GF-D8 (cell line): ENCODE data around the gene EGLN2.
"Not testable (repeated sequence)": the region's sequence is repeated elsewhere in the genome, so short reads cannot be mapped to it uniquely, and the experiment has no call there.

Experiments used
- DNase-seq: peaks from one replicate; lab custom pipeline; 2025; lab: John Stamatoyannopoulos, UW

EGLN2 gene

DNA sequence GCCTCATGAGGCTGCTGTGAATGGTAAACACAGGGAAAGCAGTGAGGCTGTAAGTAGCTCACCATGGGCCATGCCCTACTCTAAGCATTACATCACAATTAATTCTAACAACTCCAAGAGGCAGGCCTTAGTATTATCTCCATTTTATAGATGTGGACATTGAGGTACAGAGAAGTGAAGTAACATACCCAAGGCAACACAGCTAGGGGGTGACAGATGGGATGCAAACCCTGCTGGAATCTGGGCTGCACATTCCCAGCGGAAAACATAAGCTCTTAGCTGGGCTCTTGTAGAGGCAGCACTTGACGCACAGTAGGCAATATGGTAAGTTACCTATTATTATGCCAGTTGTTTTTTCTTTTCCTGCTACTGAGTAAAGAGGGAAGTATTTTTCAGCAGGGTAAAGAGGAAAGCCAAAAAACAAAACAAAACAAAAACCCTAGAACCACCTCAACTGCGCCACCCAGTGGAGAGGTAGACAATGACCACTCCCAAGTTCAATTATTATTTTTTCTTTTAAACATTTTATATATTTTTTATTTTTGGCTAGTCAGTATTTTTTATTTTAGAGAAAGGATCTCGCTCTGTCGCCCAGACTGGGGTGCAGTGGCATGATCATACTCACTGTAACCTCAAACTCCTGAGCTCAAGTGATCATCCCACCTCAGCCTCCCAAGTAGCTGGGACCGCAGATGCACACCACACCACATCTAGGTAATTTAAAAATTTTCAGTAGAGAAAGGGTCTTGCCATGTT, 20.7 kb downstream of the EGLN2 start:
- peak; percentile 26 for DNase-seq

DNA sequence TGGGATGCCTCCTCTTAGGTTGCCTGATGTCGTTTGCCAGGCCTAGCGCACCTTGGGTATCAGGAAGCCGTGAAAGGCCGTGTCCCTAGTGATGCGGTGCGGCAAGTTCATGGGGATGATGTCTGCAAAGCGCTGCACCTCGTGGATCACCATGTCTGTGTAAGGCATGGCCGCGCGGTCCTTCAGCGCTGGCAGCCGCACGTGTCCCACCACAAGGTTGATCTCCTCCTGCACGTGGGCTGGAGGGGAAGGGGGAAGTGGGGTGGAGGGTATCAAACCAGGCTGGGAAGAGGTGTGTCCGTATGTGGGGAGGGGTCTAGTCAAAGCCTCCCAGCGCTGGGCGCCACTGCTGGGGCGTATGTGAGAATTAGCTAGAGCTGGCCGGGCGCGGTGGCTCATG, 23.2 kb downstream of the EGLN2 start:
- DNase-seq = no peak

DNA sequence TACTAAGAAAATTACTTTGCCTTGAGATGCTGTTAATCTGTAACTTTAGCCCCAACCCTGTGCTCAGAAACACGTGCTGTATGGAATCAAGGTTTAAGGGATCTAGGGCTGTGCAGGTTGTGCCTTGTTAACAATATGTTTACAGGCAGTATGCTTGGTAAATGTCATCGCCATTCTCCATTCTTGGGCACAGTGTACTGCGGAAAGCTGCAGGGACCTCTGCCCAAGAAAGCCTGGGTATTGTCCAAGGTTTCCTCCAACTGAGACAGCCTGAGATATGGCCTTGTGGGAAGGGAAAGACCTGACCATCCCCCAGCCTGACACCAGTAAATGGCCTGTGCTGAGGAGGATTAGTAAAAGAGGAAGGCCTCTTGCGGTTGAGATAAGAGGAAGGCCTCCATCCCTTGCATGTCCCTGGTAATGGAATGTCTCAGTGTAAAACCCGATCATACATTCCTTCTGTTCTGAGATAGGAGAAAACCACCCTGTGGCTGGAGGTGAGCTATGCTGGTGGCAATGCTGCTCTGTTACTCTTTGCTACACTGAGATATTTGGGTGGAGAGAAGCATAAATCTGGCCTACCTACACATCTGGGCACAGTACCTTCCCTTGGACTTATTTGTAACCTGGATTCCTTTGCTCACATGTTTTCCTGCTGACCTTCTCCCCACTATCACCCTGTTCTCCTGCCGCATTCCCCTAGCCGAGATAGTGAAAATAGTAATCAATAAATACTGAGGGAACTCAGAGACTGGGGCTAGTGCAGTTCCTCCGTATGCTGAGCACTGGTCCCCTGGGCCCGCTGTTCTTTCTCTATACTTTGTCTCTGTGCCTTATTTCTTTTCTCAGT, 23.9 kb downstream of the EGLN2 start:
- DNase-seq = peak; percentile 91

GRCh38 chr19:40824916-40825315, 25.9 kb downstream of the EGLN2 start:
- not testable (repeated sequence) for DNase-seq

GRCh38 chr19:40825460-40826095, 26.6 kb downstream of the EGLN2 start:
- DNase-seq = not testable (repeated sequence)

- not testable (repeated sequence) for DNase-seq
Measured at GRCh38 chr19:40826312-40826698, 27.3 kb downstream of the EGLN2 start.

DNA sequence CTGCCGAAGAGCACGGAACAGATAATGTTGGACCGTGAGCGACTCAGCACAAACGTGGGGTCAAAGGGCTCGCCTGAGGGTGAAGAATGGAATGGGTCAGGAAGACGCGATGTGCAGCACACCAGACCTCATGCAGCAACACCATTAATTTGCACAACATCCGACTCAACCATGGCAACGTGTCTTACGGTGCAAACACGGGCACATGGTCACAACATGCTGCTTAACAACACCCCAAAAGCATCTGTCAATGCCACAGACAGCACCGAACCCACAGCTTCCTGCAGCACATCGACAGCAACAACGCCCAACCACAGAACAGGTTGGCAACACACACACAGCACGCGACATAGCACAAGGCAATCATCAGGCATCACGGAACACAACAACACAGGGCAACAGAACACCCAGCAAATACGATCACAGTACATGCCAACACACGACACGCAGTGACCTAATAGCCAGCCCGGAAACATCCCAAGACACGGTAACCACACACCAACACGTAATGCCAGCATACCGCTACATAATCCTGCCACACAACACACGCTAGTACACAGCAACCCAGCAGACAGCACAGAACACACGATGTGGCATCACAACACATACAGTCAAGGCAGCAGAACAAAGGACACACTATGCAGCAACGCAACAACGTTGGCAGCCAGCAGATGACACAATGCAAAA, 27.9 kb downstream of the EGLN2 start:
- DNase-seq = not testable (repeated sequence)

DNA sequence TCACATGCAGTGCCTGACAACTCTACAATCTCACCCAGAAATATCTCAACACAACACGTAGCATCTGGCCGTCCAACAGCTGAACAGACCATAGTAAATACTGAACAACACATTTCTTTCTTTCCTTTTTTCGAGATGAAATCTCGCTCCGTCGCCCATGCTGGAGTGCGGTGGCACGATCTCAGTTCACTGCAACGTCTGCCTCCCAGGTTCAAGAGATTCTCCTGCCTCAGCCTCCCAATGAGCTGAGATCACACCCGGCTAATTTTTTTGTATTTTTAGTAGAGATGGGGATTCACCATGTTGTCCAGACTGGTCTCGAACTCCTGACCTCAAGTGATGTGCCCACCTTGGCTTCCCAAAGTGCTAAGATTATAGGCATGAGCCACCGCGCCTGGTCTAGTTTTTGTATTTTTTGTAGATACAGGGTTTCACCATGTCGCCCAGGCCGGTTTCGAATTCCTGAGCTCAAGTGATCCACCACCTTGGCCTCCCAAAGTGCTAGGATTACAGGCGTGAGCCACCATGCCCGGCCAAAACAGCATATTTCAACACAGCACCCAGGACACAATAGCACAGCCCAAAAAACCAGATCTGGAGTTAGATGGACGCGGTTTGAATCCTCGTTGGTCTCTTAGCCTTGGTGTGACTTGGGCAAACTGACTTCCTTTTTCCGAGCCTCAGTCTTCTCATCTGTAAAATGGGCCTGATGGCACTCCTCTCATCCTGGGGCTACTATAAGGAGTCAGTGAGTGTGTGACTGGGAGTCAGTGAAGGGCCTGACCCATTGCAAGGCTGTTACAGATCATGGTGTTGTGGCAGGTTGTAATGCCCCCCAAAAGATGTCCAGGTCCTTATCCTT, 28.6 kb downstream of the EGLN2 start:
- no peak for DNase-seq

GRCh38 chr19:40829205-40829604, 30.2 kb downstream of the EGLN2 start:
- no peak for DNase-seq

- not testable (repeated sequence) for DNase-seq
Measured at GRCh38 chr19:40830741-40831140, 31.8 kb downstream of the EGLN2 start.

- DNase-seq = peak; percentile 98
Measured at GRCh38 chr19:40831502-40832430, 32.8 kb downstream of the EGLN2 start.

DNA sequence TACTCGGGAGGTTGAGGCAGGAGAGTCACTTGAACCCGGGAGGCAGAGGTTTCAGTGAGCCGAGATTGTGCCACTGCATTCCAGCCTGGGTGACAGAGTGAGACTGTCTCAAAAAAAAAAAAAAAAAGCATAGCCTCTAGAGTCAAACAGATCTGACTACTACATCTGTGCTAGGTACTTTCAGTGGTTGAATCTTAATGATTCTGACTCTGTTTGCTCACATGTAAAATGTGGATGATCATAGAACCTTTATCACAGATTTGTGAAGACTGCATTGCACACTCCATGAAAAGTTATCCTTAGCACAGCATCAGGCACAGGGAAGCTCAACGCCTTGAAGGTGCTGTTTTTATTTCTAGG, 33.4 kb downstream of the EGLN2 start:
- not testable (repeated sequence) for DNase-seq

DNA sequence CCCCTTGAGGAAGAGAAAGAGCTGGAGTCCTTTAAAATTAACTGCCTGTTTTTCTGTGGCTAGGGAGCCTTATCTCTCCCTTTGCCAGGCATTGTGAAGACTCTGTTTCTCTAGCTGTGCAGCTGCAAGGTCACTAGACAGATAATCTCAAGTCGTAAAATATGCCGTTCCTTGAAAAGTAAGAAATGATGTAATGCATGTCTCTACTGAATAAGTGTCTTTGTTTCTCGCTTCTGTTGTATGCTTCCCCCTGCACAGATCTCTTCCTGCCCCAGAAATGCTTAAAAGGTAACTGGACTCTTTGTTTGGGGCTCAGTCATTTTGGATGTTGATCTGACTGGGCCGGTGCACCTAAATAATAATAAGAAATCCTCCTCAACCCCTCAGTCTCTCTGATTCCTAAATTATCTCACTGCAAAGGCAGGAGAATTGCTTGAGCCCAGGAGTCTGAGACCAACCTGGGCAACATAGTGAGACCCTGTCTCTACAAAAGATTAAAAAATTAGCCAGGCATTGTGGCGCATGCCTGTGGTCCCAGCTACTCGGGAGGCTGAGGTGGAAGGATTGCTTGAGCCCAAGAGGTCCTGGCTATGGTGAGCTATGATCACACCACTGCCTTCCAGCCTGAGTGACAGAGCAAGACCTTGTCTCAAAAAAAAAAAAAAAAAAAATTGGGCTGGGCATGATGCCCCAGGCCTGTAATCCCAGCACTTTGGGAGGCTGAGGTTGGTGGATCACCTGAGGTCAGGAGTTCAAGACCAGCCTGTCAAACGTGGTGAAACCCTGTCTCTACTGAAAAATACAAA, 34.9 kb downstream of the EGLN2 start:
- DNase-seq = peak; percentile 66

DNA sequence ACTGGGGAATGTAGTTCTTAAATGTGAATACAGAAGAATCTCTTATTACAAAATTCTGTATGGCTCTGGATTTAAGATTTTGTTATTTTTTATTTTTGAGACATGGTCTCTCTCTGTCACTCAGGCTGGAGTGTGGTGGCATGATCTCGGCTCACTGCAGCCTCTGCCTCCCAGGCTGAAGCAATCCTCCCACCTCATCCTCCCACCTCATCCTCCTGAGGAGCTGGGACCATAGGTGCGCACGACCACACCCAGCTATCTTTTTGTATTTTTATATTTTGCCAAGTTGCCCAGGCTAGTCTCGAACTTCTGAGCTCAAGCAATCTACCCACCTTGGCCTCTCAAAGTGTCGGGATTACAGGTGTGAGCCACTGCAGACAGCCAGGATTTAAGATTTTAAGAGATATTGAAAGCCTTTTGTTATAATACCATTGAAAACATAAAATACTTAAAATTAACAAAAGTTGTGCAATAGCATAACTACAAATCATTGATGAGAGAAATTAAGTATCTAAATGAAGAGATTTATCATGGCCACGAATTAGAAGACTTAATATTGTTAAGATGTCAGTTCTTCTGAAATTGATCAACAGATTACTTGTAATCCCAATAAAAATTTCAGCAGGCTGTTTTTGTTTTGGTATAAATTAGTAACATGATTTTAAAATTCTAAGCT, 37.9 kb downstream of the EGLN2 start:
- no peak for DNase-seq

DNA sequence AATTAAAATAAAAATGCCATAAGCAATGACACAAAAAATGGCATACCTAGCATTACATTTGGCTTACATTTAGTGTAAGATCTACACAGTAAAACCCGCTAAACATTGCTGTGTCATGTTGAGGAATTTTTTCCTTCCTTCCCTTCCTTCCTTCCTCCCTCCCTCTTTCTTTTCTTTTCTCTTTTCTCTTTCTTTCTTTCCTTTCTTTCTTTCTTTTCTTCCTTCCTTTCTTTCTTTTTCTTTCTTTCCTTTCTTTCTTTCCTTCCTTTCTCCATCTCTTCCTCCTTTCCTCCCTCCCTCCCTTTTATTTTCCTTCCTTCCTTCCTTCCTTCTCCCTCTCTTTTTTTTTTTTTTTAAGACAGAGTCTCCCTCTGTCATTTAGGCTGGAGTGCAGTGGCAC, 39.5 kb downstream of the EGLN2 start:
- DNase-seq = not testable (repeated sequence)

GRCh38 chr19:40842012-40842411, 43.0 kb downstream of the EGLN2 start:
- not testable (repeated sequence) for DNase-seq

GRCh38 chr19:40842997-40843652, 44.1 kb downstream of the EGLN2 start:
- not testable (repeated sequence) for DNase-seq

DNA sequence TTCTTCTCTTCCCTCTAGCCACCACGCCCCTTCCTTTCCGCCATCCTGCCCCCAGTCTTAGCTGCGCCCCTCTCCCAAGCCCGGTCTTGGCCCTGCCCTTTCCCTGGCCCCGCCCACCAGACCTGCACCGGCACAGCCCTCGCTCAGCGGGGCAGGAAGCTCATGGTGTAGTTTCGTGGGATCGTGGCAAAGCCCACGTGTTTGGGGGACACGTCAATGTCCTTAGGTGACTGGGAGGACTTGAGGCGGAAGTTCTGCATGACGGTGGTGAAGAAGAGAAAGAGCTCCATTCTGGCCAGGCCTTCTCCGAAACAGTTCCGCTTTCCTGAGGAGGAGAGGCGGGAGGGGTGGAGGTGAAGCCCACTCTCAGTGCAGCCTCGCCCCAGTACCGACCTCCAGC, 44.7 kb downstream of the EGLN2 start:
- DNase-seq = peak; percentile 70
